HCT116 (cell line): ENCODE data around the gene MTF2. TPM values are rescaled to one million over a fixed set of nuclear protein-coding genes. Genes with fewer than 3 reads are reported as not detected.

ENCODE experiments used
- total RNA-seq: library from RNA; stranded (reverse); gene quantifications from one replicate; pipeline ENCODE4 v1.2.1, GENCODE V29; 2021; ENCODE audit not compliant: unreplicated experiment

MTF2 gene
- total RNA-seq, 1 experiment from 2014 or later, result 45.5 TPM

Other genes with a start within 250 kb of the MTF2 start
- gene RPL5, start 247.2 kb upstream of the MTF2 start, total RNA-seq, result 1,480 TPM
- gene DIPK1A, start 117.8 kb upstream of the MTF2 start, total RNA-seq, result 4.3 TPM
- gene TMED5, start 101.1 kb downstream of the MTF2 start, total RNA-seq, result 32.6 TPM
- 18.1 TPM for gene CCDC18, start 101.4 kb downstream of the MTF2 start, total RNA-seq